Effector memory CD8-positive, alpha-beta T cell (primary cell): ENCODE results near the gene CPA5.

Experiments used
- ATAC-seq: fragments of 150-1000 bp; cut with Tn5 transposase; replicated peaks from 2 replicates; pipeline ENCODE4 v1.10.0; 2021; ENCODE audit warnings: mild to moderate bottlenecking, moderate library complexity
- DNase-seq, 3 experiments: peaks; one replicate each; pipeline ENCODE4 v3.0.0; 2021
- H3K27ac Mint-ChIP-seq, 2 donors: one replicate each; pipeline ENCODE4 v1.8.0; 2022; ENCODE audit warnings: mild to moderate bottlenecking in 2 of 2, mixed read lengths in 2 of 2, moderate library complexity in 2 of 2
- H3K27me3 Mint-ChIP-seq, 2 donors: one replicate each; pipeline ENCODE4 v1.8.0; 2022; ENCODE audit warnings: mixed read lengths in 2 of 2
- H3K36me3 Mint-ChIP-seq: one replicate; pipeline ENCODE4 v1.8.0; 2022; ENCODE audit warnings: mild to moderate bottlenecking, moderate library complexity, mixed read lengths; ENCODE audit not compliant: insufficient read depth
- H3K4me1 Mint-ChIP-seq, 2 donors: one replicate each; pipeline ENCODE4 v1.8.0; 2022; ENCODE audit warnings: low read depth in 2 of 2, mixed read lengths in 2 of 2
- H3K4me3 Mint-ChIP-seq, 2 donors: one replicate each; pipeline ENCODE4 v1.8.0; 2022; ENCODE audit warnings: mild to moderate bottlenecking in 2 of 2, mixed read lengths in 2 of 2, moderate library complexity in 2 of 2
- H3K9me3 Mint-ChIP-seq, 2 donors: one replicate each; pipeline ENCODE4 v1.8.0; 2022; ENCODE audit warnings: mixed read lengths in 2 of 2

Gene CPA5

DNA sequence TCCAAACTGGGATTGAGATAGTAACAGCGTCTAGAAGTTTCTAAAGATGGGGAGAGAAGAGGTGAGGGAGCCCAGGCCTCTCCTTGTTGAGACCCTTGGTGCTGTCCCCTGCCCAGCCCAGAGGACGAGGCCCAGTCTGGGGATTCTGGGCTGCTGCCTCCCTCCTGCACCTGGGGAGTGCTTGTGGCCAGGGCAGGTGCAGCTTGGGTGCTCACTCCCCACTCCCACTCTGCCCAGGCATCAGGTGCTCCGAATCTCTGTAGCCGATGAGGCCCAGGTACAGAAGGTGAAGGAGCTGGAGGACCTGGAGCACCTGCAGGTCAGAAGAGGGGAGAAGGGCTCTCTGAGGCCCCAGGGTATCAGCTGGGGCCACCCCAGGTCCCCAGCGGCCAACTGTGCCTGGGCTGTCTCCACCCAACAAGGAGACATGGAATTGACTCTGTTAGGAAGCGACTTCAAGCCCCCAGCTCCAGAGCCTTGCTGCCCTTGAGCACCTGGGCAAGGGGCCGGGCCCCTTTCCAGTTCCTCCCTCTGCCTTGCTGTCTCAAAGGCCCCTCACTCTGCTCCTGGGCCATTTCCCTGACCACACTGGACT, 36.3 kb downstream of the CPA5 start:
- Mint-ChIP-seq H3K27ac (no peak overlapping the region), H3K4me1 (no peaks in the 10 kb centered on the region), H3K4me3 (no peak overlapping the region), H3K27me3 (peaks cover 5 to 25% of the 10 kb centered on the region in 2 donors), H3K36me3 (no peaks in the 10 kb centered on the region), H3K9me3 (peaks cover 2 to 7% of the 10 kb centered on the region in 2 donors)
- ATAC-seq (no peak), DNase-seq (no peak)

DNA sequence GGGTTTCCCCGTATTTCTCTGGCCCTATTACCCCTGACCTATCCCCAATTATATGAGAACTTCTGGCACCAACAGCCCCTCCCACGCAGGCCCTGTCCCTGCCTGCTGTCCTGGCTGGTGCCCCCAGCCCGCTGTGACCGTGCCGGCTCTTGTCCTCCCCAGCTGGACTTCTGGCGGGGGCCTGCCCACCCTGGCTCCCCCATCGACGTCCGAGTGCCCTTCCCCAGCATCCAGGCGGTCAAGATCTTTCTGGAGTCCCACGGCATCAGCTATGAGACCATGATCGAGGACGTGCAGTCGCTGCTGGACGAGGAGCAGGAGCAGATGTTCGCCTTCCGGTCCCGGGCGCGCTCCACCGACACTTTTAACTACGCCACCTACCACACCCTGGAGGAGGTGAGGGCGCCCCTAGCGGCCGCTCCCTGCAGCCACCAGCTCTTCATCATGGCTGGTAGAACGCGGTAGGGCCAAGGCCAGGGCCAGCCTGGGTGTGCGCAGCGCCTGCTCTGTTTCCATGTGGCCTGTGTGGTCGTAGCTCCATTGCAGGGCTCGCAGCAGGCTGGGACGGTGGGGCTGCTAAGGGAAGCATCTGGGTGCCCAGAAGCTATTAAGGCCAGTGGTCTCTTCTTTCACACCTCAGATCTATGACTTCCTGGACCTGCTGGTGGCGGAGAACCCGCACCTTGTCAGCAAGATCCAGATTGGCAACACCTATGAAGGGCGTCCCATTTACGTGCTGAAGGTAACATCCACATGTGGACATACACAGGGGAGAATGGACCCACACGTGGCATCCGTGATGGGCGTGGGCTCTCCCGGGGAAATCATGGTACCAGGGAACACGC, 37.1 kb downstream of the CPA5 start:
- DNase-seq (no peak), ATAC-seq (no peak)
- Mint-ChIP-seq H3K27me3 (peaks cover 5 to 25% of the 10 kb centered on the region in 2 donors), H3K4me3 (no peak overlapping the region), H3K27ac (no peak overlapping the region), H3K36me3 (no peaks in the 10 kb centered on the region), H3K4me1 (no peaks in the 10 kb centered on the region), H3K9me3 (no peaks in the 10 kb centered on the region)

DNA sequence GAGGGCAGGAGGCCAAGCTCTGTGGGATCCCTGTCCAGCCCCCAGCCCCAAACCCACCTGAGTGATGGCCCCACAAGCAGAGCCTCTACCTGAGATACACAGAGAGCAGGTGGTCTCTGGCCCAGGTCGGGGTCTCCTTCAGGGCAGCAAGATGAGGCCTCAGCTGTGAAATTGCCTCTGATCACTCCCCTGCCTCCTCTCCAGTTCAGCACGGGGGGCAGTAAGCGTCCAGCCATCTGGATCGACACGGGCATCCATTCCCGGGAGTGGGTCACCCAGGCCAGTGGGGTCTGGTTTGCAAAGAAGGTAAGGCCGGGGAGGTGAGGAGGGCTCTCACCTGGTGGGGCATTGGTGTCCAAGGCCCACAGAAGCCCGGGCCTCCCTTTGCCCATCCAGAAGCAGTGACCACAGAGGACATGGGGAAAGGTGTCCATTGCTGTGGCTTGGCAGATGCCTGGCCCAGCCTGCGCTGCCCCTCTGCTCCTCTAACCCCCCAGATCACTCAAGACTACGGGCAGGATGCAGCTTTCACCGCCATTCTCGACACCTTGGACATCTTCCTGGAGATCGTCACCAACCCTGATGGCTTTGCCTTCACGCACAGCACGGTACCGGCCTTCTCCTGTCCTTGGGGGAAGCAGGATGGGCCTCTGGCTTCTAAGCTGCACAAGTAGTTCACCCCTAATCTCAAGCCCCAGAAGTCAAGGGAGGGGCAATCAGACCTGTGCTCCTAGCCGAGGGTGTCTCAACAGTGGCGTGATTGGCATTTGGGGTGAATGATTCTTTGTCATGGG, 38.8 kb downstream of the CPA5 start:
- H3K36me3 Mint-ChIP-seq, result no peaks in the 10 kb centered on the region
- no peak for ATAC-seq
- H3K27me3 Mint-ChIP-seq, result peaks cover 5 to 25% of the 10 kb centered on the region in 2 donors
- H3K9me3 Mint-ChIP-seq, result no peaks in the 10 kb centered on the region
- H3K4me3 Mint-ChIP-seq, result no peak overlapping the region
- H3K27ac Mint-ChIP-seq, result no peak overlapping the region
- H3K4me1 Mint-ChIP-seq, result no peaks in the 10 kb centered on the region
- DNase-seq, result no peak

DNA sequence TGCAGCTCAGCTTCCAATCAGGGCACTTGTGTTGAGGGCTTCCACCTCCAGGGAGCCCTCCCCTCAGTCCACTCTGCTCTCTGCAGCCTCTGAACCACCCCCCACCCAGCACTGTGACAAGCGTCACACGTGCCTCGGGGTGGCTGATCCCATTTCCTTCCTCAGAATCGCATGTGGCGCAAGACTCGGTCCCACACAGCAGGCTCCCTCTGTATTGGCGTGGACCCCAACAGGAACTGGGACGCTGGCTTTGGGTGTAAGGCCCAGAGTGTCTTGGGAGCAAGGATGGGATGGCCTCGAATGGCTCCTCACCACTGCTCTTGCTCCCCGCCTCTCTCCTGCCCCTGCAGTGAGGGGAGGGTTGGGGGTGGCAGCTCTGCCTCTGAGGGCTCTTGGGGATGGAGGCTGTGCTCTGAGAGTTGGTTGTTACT, 39.8 kb downstream of the CPA5 start:
- Mint-ChIP-seq H3K36me3 (no peaks in the 10 kb centered on the region), H3K27ac (no peak overlapping the region), H3K4me3 (no peak overlapping the region), H3K9me3 (no peaks in the 10 kb centered on the region), H3K27me3 (peaks cover 5 to 19% of the 10 kb centered on the region in 2 donors), H3K4me1 (no peaks in the 10 kb centered on the region)
- ATAC-seq, result no peak
- no peak for DNase-seq

DNA sequence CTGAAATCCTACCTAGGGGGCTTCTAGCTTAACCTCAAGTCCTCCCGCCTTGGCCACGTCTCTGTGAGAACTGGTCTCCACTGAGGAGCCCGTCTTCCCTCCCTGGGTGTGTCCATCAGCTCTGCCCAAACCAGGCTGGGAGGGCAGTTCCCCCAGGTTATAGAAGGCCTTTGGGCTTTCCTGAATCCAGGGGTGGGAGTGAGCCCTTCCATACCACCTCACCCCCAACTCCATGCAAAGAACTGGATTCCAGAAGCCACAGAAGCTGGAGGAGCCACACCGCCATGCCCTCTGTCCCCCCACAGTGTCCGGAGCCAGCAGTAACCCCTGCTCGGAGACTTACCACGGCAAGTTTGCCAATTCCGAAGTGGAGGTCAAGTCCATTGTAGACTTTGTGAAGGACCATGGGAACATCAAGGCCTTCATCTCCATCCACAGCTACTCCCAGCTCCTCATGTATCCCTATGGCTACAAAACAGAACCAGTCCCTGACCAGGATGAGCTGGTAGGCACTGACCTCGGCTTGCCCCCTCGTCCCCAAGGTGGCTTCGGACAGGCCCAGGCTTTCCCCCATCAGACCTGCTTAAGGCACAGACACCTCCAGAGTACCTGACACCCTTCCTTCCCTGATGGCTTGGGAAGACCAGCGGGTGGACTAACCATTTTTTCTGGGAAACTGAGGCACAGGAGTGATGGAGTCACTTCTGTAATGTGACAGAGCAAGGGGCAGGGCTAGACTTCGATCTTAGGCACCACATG, 40.4 kb downstream of the CPA5 start:
- DNase-seq, result no peak
- Mint-ChIP-seq H3K9me3 (no peaks in the 10 kb centered on the region), H3K27me3 (peaks cover 5 to 19% of the 10 kb centered on the region in 2 donors), H3K27ac (no peak overlapping the region), H3K4me3 (no peak overlapping the region), H3K4me1 (no peaks in the 10 kb centered on the region), H3K36me3 (no peaks in the 10 kb centered on the region)
- ATAC-seq, result no peak

DNA sequence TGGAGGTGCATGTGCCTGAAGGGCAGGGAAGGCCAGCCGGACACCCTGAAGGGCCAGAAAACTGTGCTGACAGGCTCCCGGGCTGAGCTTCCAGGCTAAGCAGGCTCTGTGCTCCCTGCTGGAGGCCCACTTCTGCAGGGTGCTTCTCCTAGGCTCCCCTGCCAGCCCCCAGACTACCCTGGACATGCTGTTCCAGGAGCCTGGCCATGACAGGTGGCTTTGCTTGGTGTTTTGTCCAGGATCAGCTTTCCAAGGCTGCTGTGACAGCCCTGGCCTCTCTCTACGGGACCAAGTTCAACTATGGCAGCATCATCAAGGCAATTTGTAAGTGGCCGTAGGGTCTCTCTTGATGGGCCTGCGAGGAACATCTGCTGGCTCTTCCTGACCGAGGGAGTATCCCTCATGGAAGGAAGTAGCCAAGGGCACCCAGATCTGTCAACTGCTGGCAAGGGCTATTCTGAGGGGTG, 41.0 kb downstream of the CPA5 start:
- no peak for ATAC-seq
- no peak for DNase-seq
- Mint-ChIP-seq H3K36me3 (no peaks in the 10 kb centered on the region), H3K9me3 (no peaks in the 10 kb centered on the region), H3K4me3 (no peak overlapping the region), H3K4me1 (no peaks in the 10 kb centered on the region), H3K27me3 (peaks cover 5 to 13% of the 10 kb centered on the region in 2 donors), H3K27ac (no peak overlapping the region)

DNA sequence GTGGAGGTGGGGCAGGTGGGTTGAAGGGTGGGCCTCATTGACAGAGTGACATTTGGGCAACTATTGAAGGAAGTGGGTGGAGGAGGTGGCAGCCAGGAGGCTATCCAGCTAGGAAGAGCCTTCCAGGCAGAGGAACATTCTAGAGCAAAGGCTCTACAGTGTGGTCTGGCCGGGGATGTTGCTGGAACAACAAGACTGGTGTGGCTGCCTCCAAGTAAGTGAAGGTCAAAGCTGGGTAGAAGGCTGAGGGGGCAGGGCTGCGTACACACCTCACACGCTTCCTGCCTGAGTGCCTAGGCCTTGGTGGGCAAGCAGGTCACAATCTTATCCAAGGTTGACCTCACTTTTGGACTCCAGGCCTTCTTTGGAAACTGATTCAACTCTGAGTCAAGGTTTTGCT, 42.3 kb downstream of the CPA5 start:
- no peaks in the 10 kb centered on the region for H3K9me3 Mint-ChIP-seq
- ATAC-seq, result no peak
- no peaks in the 10 kb centered on the region for H3K36me3 Mint-ChIP-seq
- no peaks in the 10 kb centered on the region for H3K4me1 Mint-ChIP-seq
- no peak for DNase-seq
- H3K27me3 Mint-ChIP-seq, result peaks cover 5 to 8% of the 10 kb centered on the region in 2 donors
- H3K27ac Mint-ChIP-seq, result no peak overlapping the region
- no peak overlapping the region for H3K4me3 Mint-ChIP-seq

DNA sequence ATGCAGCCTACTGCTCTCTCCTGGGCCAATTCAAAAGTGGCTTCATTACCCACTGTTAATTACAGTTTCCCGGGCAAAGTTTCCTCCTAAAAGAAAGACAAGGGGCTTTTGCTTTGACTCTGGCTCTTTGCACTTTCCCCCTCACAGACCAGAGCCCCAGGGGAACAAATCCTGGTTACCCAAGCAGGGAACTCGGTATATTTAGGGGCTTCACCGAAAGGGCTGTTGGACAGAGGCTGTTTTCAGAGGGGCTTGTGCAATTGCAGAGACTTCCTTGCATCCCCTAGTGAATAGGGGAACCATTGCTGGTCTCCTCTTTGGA, 42.7 kb downstream of the CPA5 start:
- ATAC-seq, result no peak
- Mint-ChIP-seq H3K4me1 (no peaks in the 10 kb centered on the region), H3K36me3 (no peaks in the 10 kb centered on the region), H3K9me3 (no peaks in the 10 kb centered on the region), H3K27me3 (peaks cover 5 to 8% of the 10 kb centered on the region in 2 donors), H3K27ac (no peak overlapping the region), H3K4me3 (no peak overlapping the region)
- DNase-seq, result no peak

DNA sequence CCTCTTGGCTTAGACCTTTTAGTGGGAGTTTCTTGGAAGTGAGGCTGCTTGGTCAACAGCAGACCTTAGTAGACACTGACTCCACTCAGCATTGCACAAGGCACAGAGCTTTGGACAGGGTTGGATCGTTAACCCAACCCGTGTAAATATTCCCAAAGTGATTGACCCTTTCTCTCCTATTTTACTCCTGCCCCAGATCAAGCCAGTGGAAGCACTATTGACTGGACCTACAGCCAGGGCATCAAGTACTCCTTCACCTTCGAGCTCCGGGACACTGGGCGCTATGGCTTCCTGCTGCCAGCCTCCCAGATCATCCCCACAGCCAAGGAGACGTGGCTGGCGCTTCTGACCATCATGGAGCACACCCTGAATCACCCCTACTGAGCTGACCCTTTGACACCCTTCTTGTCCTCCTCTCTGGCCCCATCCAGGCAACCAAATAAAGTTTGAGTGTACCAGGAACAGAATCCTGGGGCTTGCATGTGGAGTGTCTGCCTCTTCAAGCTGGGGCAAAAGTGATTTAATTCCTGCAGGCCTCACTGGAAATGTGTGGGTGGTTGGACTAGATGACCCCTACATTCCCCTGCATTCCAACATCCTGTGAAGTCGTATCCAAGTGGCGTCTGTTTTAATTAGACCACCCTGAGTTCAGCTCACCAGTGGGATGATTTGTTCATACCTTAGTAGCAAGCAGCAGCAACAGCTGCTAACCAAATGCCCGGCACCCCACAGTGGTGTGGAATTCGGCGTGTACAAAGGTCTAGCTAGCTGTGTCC, 43.2 kb downstream of the CPA5 start:
- H3K27me3 Mint-ChIP-seq, result peaks cover 5 to 8% of the 10 kb centered on the region in 2 donors
- DNase-seq, result no peak
- H3K9me3 Mint-ChIP-seq, result no peaks in the 10 kb centered on the region
- no peak for ATAC-seq
- H3K4me3 Mint-ChIP-seq, result no peak overlapping the region
- H3K4me1 Mint-ChIP-seq, result no peaks in the 10 kb centered on the region
- H3K36me3 Mint-ChIP-seq, result no peaks in the 10 kb centered on the region
- H3K27ac Mint-ChIP-seq, result no peak overlapping the region

DNA sequence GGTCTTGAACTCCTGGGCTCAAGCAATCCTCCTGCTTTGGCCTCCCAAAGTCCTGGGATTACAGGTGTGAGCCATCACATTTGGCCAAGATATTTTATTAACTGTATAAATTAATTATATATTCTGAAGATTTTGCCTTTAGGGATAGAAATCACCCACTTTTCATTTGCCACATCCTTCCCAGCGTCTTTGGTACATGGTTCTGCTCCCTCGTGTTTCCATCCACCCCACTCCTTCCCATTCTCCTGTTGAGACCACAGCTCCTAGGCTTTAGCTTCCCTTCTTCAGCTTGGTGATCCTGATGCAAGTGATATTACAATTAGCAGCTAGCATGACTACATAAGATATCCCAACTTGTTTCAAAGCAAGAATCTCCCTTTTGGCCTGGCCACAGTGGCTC, 44.1 kb downstream of the CPA5 start:
- Mint-ChIP-seq H3K4me3 (no peak overlapping the region), H3K36me3 (no peaks in the 10 kb centered on the region)

DNA sequence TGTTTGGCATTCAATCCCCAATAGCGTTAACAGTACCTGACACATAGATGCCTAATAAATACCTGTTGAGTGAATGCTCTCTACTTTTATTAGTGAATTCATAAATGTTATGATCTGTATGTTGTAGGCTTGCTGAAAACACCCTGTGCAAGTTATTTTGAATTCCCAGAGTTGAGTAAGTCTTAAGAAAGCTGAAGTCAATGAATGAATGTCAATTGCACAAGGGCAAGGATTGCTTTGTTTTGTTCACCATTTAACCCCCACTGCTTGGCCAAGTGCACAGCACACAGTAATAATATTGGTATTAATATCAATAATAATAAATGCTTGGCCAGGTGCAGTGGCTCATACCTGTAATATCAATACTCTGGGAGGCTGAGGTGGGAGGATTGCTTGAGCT, 45.9 kb downstream of the CPA5 start:
- Mint-ChIP-seq H3K4me1 (peaks cover 12 to 16% of the 10 kb centered on the region in 2 donors), H3K27me3 (no peaks in the 10 kb centered on the region), H3K27ac (no peak overlapping the region), H3K4me3 (no peak overlapping the region), H3K9me3 (no peaks in the 10 kb centered on the region), H3K36me3 (no peaks in the 10 kb centered on the region)
- no peak for DNase-seq
- ATAC-seq, result no peak

More for the DNA sequence above, 44.1 kb downstream of the CPA5 start:
- Mint-ChIP-seq H3K27ac (no peak overlapping the region), H3K9me3 (no peaks in the 10 kb centered on the region), H3K4me1 (peaks cover under 1 to 4% of the 10 kb centered on the region in 2 donors), H3K27me3 (peaks cover 5 to 8% of the 10 kb centered on the region in 2 donors)
- ATAC-seq (no peak), DNase-seq (no peak)

DNA sequence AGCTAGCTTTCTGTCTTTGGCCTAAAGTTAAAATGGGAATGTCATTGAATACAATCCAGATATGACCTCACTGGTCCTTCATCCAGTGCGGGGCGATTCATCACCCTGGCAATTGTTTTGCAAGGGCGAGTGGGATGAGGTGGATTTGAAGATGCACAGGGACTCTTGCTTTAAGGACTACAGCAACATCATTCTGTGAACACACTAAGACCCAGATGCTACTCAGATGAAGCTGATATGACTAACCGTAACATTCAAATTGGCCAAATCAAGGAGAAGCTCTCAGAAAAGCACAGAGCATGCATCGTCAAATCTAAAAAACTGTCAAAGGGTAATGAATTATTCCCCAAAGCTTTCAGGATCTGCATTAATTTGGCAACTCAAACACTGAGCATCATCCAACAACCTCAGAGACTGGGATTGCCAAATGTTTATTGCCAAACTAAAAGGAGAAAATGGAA, 48.5 kb downstream of the CPA5 start:
- no peaks in the 10 kb centered on the region for H3K27me3 Mint-ChIP-seq
- H3K9me3 Mint-ChIP-seq, result no peaks in the 10 kb centered on the region
- no peak for ATAC-seq
- H3K27ac Mint-ChIP-seq, result no peak overlapping the region
- H3K36me3 Mint-ChIP-seq, result no peaks in the 10 kb centered on the region
- H3K4me1 Mint-ChIP-seq, result peaks cover 12 to 16% of the 10 kb centered on the region in 2 donors
- no peak overlapping the region for H3K4me3 Mint-ChIP-seq
- no peak for DNase-seq
